MM.1S (cell line): ENCODE results near the gene BTNL3.

Source experiments
- DNase-seq: peaks from one replicate; pipeline ENCODE4 v3.0.0-alpha.2; 2015
- H2AFZ ChIP-seq: fragments of 300-600 bp; sonication (generic); 2 replicates; pipeline ENCODE4 v1.6.0; 2016; ENCODE audit warnings: antibody characterized with exemption, low read length
- H3F3A ChIP-seq: fragments of 300-600 bp; sonication (generic); 2 replicates; pipeline ENCODE4 v1.6.1; 2016; ENCODE audit warnings: mild to moderate bottlenecking, antibody characterized with exemption, low read length, moderate library complexity, mixed read lengths; ENCODE audit not compliant: insufficient read depth
- H3K27ac ChIP-seq: fragments of 300-600 bp; sonication (generic); 2 replicates; pipeline ENCODE4 v1.5.1; 2016; ENCODE audit warnings: mild to moderate bottlenecking, low read length
- H3K27me3 ChIP-seq: fragments of 300-600 bp; sonication (generic); replicated peaks from 2 replicates; pipeline ENCODE4 v1.6.0; 2016; ENCODE audit warnings: low read length; ENCODE audit not compliant: insufficient read depth
- H3K36me3 ChIP-seq: fragments of 300-600 bp; sonication (generic); replicated peaks from 2 replicates; pipeline ENCODE4 v1.6.1; 2016; ENCODE audit warnings: mild to moderate bottlenecking, low read length, mixed read lengths; ENCODE audit not compliant: insufficient read depth
- H3K4me1 ChIP-seq: fragments of 300-600 bp; sonication (generic); 2 replicates; pipeline ENCODE4 v1.6.1; 2016; ENCODE audit warnings: low read length, mixed read lengths
- H3K4me2 ChIP-seq: fragments of 300-600 bp; sonication (generic); 2 replicates; pipeline ENCODE4 v1.6.0; 2016; ENCODE audit warnings: low read depth, low read length
- H3K4me3 ChIP-seq: fragments of 300-600 bp; sonication (generic); 2 replicates; pipeline ENCODE4 v1.5.1; 2016; ENCODE audit warnings: low read length, mixed read lengths
- H3K79me2 ChIP-seq: fragments of 300-600 bp; sonication (generic); 2 replicates; pipeline ENCODE4 v1.6.1; 2016; ENCODE audit warnings: mixed run types, low read length, mixed read lengths
- H3K9ac ChIP-seq: fragments of 300-600 bp; sonication (generic); 2 replicates; pipeline ENCODE4 v1.6.1; 2016; ENCODE audit warnings: low read length, mixed read lengths
- H3K9me2 ChIP-seq: fragments of 300-600 bp; sonication (generic); replicated peaks from 2 replicates; pipeline ENCODE4 v1.6.1; 2016; ENCODE audit warnings: mild to moderate bottlenecking, low read length, mixed read lengths; ENCODE audit not compliant: insufficient read depth
- H3K9me3 ChIP-seq: fragments of 300-600 bp; sonication (generic); replicated peaks from 2 replicates; pipeline ENCODE4 v1.6.1; 2016; ENCODE audit warnings: mild to moderate bottlenecking, low read length, mixed read lengths; ENCODE audit not compliant: insufficient read depth
- H4K20me1 ChIP-seq: fragments of 300-600 bp; sonication (generic); 2 replicates; pipeline ENCODE4 v1.6.1; 2016; ENCODE audit warnings: mild to moderate bottlenecking, low read length, moderate library complexity, mixed read lengths; ENCODE audit not compliant: insufficient read depth
- CTCF ChIP-seq: fragments of 300-600 bp; sonication (generic); IDR thresholded peaks from 2 replicates; pipeline ENCODE4 v1.5.1; 2016; ENCODE audit warnings: antibody characterized with exemption, low read length, mixed read lengths
- EZH2 ChIP-seq: fragments of 300-600 bp; sonication (generic); optimal IDR thresholded peaks from 2 replicates; pipeline ENCODE3; 2017; ENCODE audit warnings: low read depth, mild to moderate bottlenecking, antibody characterized with exemption, low read length, mixed read lengths
- EZH2phosphoT487 ChIP-seq: fragments of 300-600 bp; sonication (generic); IDR thresholded peaks from 2 replicates; pipeline ENCODE4 v1.6.1; 2018; ENCODE audit warnings: antibody characterized with exemption, low read length

BTNL3 gene

GRCh38 chr5:181037365-181037861, 48.8 kb downstream of the BTNL3 start:
- Histone ChIP-seq H3K4me3 (no peak overlapping the region), H4K20me1 (no peaks in the 10 kb centered on the region), H3K4me2 (no peak overlapping the region), H3K27ac (no peak overlapping the region), H3K79me2 (no peaks in the 10 kb centered on the region), H2AFZ (no peak overlapping the region), H3K9ac (no peak overlapping the region), H3K36me3 (no peaks in the 10 kb centered on the region), H3F3A (no peaks in the 10 kb centered on the region), H3K9me3 (no peaks in the 10 kb centered on the region), H3K4me1 (no peaks in the 10 kb centered on the region), H3K9me2 (no peaks in the 10 kb centered on the region), H3K27me3 (peaks cover 65% of the 10 kb centered on the region)
- TF ChIP-seq EZH2phosphoT487 (no peak), EZH2 (no peak), CTCF (no peak)
- no peak for DNase-seq

GRCh38 chr5:181039471-181039870, 50.8 kb downstream of the BTNL3 start:
- Histone ChIP-seq H3K4me3 (no peak overlapping the region), H3K36me3 (no peaks in the 10 kb centered on the region), H3K4me1 (no peaks in the 10 kb centered on the region), H2AFZ (no peak overlapping the region), H3K79me2 (no peaks in the 10 kb centered on the region), H3K4me2 (no peak overlapping the region), H3K9ac (no peak overlapping the region), H3K27me3 (peaks cover 64% of the 10 kb centered on the region), H3K27ac (no peak overlapping the region), H3K9me3 (no peaks in the 10 kb centered on the region), H3K9me2 (no peaks in the 10 kb centered on the region), H3F3A (no peaks in the 10 kb centered on the region), H4K20me1 (no peaks in the 10 kb centered on the region)
- DNase-seq = no peak
- TF ChIP-seq EZH2phosphoT487 (no peak), EZH2 (no peak), CTCF (no peak)

GRCh38 chr5:181039931-181040630, 51.4 kb downstream of the BTNL3 start, which contains the start of gene BTNL9:
TSS of gene BTNL9 (plus strand) at chr5:181040266. CDS start at chr5:181045490, 5,224 bp downstream.
- no peaks in the 10 kb centered on the region for H3K9me2 ChIP-seq
- no peaks in the 10 kb centered on the region for H3K9me3 ChIP-seq
- no peak within 1 kb of the TSS for H2AFZ ChIP-seq
- H4K20me1 ChIP-seq = no peaks in the 10 kb centered on the region
- DNase-seq = no peak
- no peak within 1 kb of the TSS for H3K4me3 ChIP-seq
- peaks cover 64% of the 10 kb centered on the region for H3K27me3 ChIP-seq
- no peaks in the 10 kb centered on the region for H3K79me2 ChIP-seq
- no peaks in the 10 kb centered on the region for H3F3A ChIP-seq
- H3K27ac ChIP-seq = no peak within 1 kb of the TSS
- H3K4me2 ChIP-seq = no peak within 1 kb of the TSS
- no peaks in the 10 kb centered on the region for H3K36me3 ChIP-seq
- no peaks in the 10 kb centered on the region for H3K4me1 ChIP-seq
- TF ChIP-seq EZH2 = no peak
- no peak for TF ChIP-seq CTCF
- TF ChIP-seq EZH2phosphoT487 = no peak
- H3K9ac ChIP-seq = no peak within 1 kb of the TSS
